Measurements from ENCODE around the gene CXCL17.

The CXCL17 gene

GRCh38 chr19:42441049-42441445 lies 1.7 kb downstream of the CXCL17 start:
- Histone ChIP-seq H3K27ac (ENCODE audit: low read length) (no peak overlapping the region), H4K20me1 (ENCODE audit: insufficient read depth, low read length) (0 out of 2 replicates have a peak, but pooled peaks cover 5% of the 10 kb centered on the region), H3K36me3 (ENCODE audit: insufficient read depth, low read length) (no peaks in the 10 kb centered on the region), H3K4me3 (ENCODE audit: low read depth in 1 of 2, low read length in 2 of 2) (no peak overlapping the region), H3K27me3 (ENCODE audit: insufficient read depth, low read length, poor library complexity) (peaks cover 3% of the 10 kb centered on the region), H3K79me2 (ENCODE audit: insufficient read depth, low read length) (no peaks in the 10 kb centered on the region), H2AFZ (ENCODE audit: low read depth, low read length) (no peak overlapping the region), H3K9ac (ENCODE audit: low read depth, low read length) (no peak overlapping the region), H3K4me2 (ENCODE audit: insufficient read depth, low read length) (no peak overlapping the region), H3K9me3 (ENCODE audit: insufficient read depth, low read length, severe bottlenecking) (no peaks in the 10 kb centered on the region), H3K4me1 (ENCODE audit: insufficient read depth, low read length) (no peaks in the 10 kb centered on the region)
- DNase-seq (no peak), ATAC-seq (ENCODE audit: insufficient read depth, low read depth) (no peak)
- TF ChIP-seq CTCF (IDR thresholded peaks at IDR 0.05; ENCODE audit: borderline replicate concordance, extremely low read depth, low read length, poor library complexity, severe bottlenecking) (no peak), EZH2 (IDR thresholded peaks at IDR 0.05; ENCODE audit: borderline replicate concordance, low read depth, low read length, severe bottlenecking) (no peak)

GRCh38 chr19:42440357-42441048 lies 2.2 kb downstream of the CXCL17 start:
- Histone ChIP-seq H2AFZ (ENCODE audit: low read depth, low read length) (peak overlapping the region; percentile 10; the same call in 1 of the 2 replicates), H3K4me1 (ENCODE audit: insufficient read depth, low read length) (no peaks in the 10 kb centered on the region), H3K27ac (ENCODE audit: low read length) (no peak overlapping the region), H3K27me3 (ENCODE audit: insufficient read depth, low read length, poor library complexity) (peaks cover 3% of the 10 kb centered on the region), H4K20me1 (ENCODE audit: insufficient read depth, low read length) (0 out of 2 replicates have a peak, but pooled peaks cover 5% of the 10 kb centered on the region), H3K9me3 (ENCODE audit: insufficient read depth, low read length, severe bottlenecking) (no peaks in the 10 kb centered on the region), H3K79me2 (ENCODE audit: insufficient read depth, low read length) (no peaks in the 10 kb centered on the region), H3K4me3 (ENCODE audit: low read depth in 1 of 2, low read length in 2 of 2) (no peak overlapping the region), H3K9ac (ENCODE audit: low read depth, low read length) (no peak overlapping the region), H3K4me2 (ENCODE audit: insufficient read depth, low read length) (no peak overlapping the region), H3K36me3 (ENCODE audit: insufficient read depth, low read length) (no peaks in the 10 kb centered on the region)
- peak; percentile 77 for DNase-seq
- TF ChIP-seq CTCF (IDR thresholded peaks at IDR 0.05; ENCODE audit: borderline replicate concordance, extremely low read depth, low read length, poor library complexity, severe bottlenecking) (peak; percentile 96), EZH2 (IDR thresholded peaks at IDR 0.05; ENCODE audit: borderline replicate concordance, low read depth, low read length, severe bottlenecking) (no peak)
- peak; percentile 81 for ATAC-seq (ENCODE audit: insufficient read depth, low read depth)

GRCh38 chr19:42436006-42436405 lies 6.7 kb downstream of the CXCL17 start:
- TF ChIP-seq CTCF (IDR thresholded peaks at IDR 0.05; ENCODE audit: borderline replicate concordance, extremely low read depth, low read length, poor library complexity, severe bottlenecking) (no peak), EZH2 (IDR thresholded peaks at IDR 0.05; ENCODE audit: borderline replicate concordance, low read depth, low read length, severe bottlenecking) (no peak)
- H2AFZ ChIP-seq (ENCODE audit: low read depth, low read length): no peak overlapping the region
- 0 out of 2 replicates have a peak, but pooled peaks cover 2% of the 10 kb centered on the region for H4K20me1 ChIP-seq (ENCODE audit: insufficient read depth, low read length)
- H3K79me2 ChIP-seq (ENCODE audit: insufficient read depth, low read length): no peaks in the 10 kb centered on the region
- no peaks in the 10 kb centered on the region for H3K36me3 ChIP-seq (ENCODE audit: insufficient read depth, low read length)
- no peaks in the 10 kb centered on the region for H3K4me1 ChIP-seq (ENCODE audit: insufficient read depth, low read length)
- no peaks in the 10 kb centered on the region for H3K27me3 ChIP-seq (ENCODE audit: insufficient read depth, low read length, poor library complexity)
- DNase-seq (no peak), ATAC-seq (ENCODE audit: insufficient read depth, low read depth) (no peak)
- no peak overlapping the region for H3K27ac ChIP-seq (ENCODE audit: low read length)
- no peak overlapping the region for H3K4me3 ChIP-seq (ENCODE audit: low read depth in 1 of 2, low read length in 2 of 2)
- no peak overlapping the region for H3K9ac ChIP-seq (ENCODE audit: low read depth, low read length)
- no peak overlapping the region for H3K4me2 ChIP-seq (ENCODE audit: insufficient read depth, low read length)
- no peaks in the 10 kb centered on the region for H3K9me3 ChIP-seq (ENCODE audit: insufficient read depth, low read length, severe bottlenecking)
